Retinal pigment epithelial cell (primary cell): ENCODE results near the gene COP1.
"Not testable (repeated sequence)": the region's sequence is repeated elsewhere in the genome, so short reads cannot be mapped to it uniquely, and the experiment has no call there.

ENCODE experiments used
- DNase-seq: peaks from one replicate; pipeline ENCODE4 v3.0.0-alpha.2; 2010; ENCODE audit warnings: low read depth
- H3K4me3 ChIP-seq: 2 replicates; pipeline ENCODE4 v1.5.1; 2011; ENCODE audit warnings: mild to moderate bottlenecking, low read length, control low read depth, moderate library complexity
- CTCF ChIP-seq: conservative IDR thresholded peaks from 2 replicates; pipeline ENCODE4 v1.5.1; 2011; ENCODE audit warnings: low read depth, low read length, control low read depth, inconsistent platforms

COP1 gene

DNA sequence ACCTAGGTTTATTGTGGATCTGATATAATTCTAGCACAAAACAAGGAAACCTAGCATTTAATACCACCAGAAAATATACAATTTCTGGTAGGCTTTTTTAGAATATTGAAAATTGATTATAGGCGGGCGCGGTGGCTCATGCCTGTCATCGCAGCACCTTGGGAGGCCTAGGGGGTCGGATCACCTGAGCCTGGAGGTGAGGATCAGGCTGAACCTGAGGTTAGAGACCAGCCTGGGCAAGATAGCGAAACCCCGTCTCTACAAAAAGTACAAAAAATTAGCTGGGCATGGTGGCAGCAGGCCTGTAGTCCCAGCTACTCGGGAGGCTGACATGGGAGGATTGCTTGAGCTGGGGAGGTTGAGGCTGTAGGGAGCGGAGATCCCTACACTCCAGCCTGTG is 948 bp upstream of the COP1 start:
- TF ChIP-seq CTCF, result no peak
- no peak for DNase-seq
- peak overlapping the region; percentile 75 for H3K4me3 ChIP-seq

GRCh38 chr1:176206006-176206960 is 803 bp downstream of the COP1 start:
- TF ChIP-seq CTCF, result no peak
- peak overlapping the region; percentile 75 for H3K4me3 ChIP-seq
- DNase-seq, result peak; percentile 15

DNA sequence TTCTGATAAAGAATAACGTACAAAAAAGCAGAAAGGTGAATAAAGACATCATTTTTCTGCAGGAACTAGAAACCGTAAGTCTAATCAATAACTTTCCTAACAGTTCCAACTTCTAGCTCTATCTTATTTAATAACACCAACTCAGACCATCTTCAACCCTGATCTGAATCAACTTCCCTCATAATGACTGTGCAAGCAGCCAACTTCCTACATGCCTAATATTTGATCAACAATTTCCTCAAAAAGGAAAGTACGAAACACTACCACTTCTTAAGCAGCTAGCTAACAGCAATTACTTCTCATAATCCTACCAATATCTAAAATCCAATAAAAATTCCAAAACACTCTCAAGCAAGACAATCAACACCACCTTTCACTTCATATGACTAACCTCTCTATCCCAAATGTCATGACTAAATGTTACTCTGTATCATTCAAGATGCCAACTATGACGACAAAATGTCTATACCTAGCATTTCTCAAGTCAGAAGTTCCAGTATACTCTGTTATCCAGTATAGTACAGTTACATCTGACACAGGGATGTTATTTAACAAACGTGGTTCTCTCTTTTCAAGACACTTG is 1.7 kb downstream of the COP1 start:
- peak overlapping the region; percentile 75 for H3K4me3 ChIP-seq
- DNase-seq, result no peak
- TF ChIP-seq CTCF, result no peak

- not testable (repeated sequence) for DNase-seq, H3K4me3 ChIP-seq
Measured at GRCh38 chr1:176204655-176205054, 2.4 kb downstream of the COP1 start.

GRCh38 chr1:176203735-176204134 is 3.4 kb downstream of the COP1 start:
- no peak overlapping the region for H3K4me3 ChIP-seq
- no peak for DNase-seq
- no peak for TF ChIP-seq CTCF

GRCh38 chr1:176201568-176201967 is 5.5 kb downstream of the COP1 start:
- H3K4me3 ChIP-seq, result no peak overlapping the region
- no peak for TF ChIP-seq CTCF
- no peak for DNase-seq

DNA sequence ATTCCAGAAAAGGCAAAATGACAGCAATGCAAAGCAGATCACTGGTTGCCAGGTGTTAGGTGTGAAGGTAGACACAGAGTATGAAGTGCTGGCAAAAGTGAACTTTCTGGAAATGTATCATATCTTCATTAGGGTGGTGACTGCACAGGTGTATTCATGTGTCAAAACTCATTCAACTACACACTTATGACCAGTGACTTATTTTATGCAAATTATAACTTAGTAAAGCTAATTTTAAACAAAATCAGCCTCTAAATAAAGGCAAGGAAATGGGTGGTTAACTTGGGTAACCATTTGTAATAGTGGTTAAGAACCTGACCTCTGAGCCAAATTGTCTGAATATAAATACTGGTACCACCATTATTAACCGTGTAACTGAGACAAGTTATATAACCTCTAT is 7.4 kb downstream of the COP1 start:
- DNase-seq, result no peak
- no peak overlapping the region for H3K4me3 ChIP-seq
- TF ChIP-seq CTCF, result no peak
